H1 (cell line): ENCODE data around the gene BMPR1A. TPM values are rescaled to one million over a fixed set of nuclear protein-coding genes. Genes with fewer than 3 reads are reported as not detected.

Experiments used
- CTCF ChIA-PET: fragments of 300-600 bp; sonication (Branson Sonifier 250); formaldehyde crosslinking; loops from one replicate; lab custom pipeline; 2021; ENCODE audit not compliant: partially characterized antibody; lab: Charles Lee
- POLR2A ChIA-PET: fragments of 300-600 bp; sonication (Branson Sonifier 250); formaldehyde crosslinking; loops from one replicate; lab custom pipeline; 2021; ENCODE audit warnings: inconsistent platforms; ENCODE audit not compliant: partially characterized antibody; lab: Charles Lee
- DNase-seq, 2 experiments: peaks; one replicate each; pipeline versions ENCODE4 v3.0.0 to v3.0.0-alpha.2; 2010 to 2022; ENCODE audit warnings: low spot score in 2 of 2, low read depth in 1 of 2, mixed read lengths in 1 of 2
- FAIRE-seq: peaks from 2 replicates; lab custom pipeline; 2011; peaks lifted over from hg19 to GRCh38; lab: Jason Lieb, UNC
- H2AFZ ChIP-seq: 2 replicates; pipeline ENCODE4 v1.8.1; 2012; ENCODE audit warnings: low read length, inconsistent platforms
- H2AK5ac ChIP-seq: 2 replicates; pipeline ENCODE4 v1.6.1; 2013; ENCODE audit warnings: low read depth, low read length
- H2BK120ac ChIP-seq: replicated peaks from 2 replicates; pipeline ENCODE3; 2013; ENCODE audit warnings: low read depth, low read length, inconsistent platforms
- H2BK12ac ChIP-seq: 2 replicates; pipeline ENCODE4 v1.6.1; 2013; ENCODE audit warnings: low read depth, low read length
- H2BK15ac ChIP-seq: 2 replicates; pipeline ENCODE4 v1.6.1; 2013; ENCODE audit warnings: low read length
- H2BK20ac ChIP-seq: 2 replicates; pipeline ENCODE4 v1.6.1; 2013; ENCODE audit warnings: low read length
- H2BK5ac ChIP-seq: 2 replicates; pipeline ENCODE4 v1.6.1; 2013; ENCODE audit warnings: low read depth, low read length
- H3K14ac ChIP-seq: 2 replicates; pipeline ENCODE4 v1.6.1; 2013; ENCODE audit warnings: inconsistent platforms; ENCODE audit not compliant: insufficient read length
- H3K18ac ChIP-seq: 2 replicates; pipeline ENCODE4 v1.6.1; 2013; ENCODE audit warnings: low read length; ENCODE audit errors: extremely low read depth
- H3K23ac ChIP-seq: 2 replicates; pipeline ENCODE4 v1.6.1; 2013; ENCODE audit warnings: inconsistent platforms; ENCODE audit not compliant: insufficient read length
- H3K23me2 ChIP-seq: 2 replicates; pipeline ENCODE4 v1.6.1; 2013; ENCODE audit warnings: low read depth, low read length
- H3K27ac ChIP-seq: 2 replicates; pipeline ENCODE4 v1.6.1; 2011; ENCODE audit warnings: low read depth, low read length, inconsistent platforms
- H3K27me3 ChIP-seq, 4 experiments: replicated peaks in 1 of 4; 1 replicate in 1 of 4; 2 replicates in 3 of 4; pipeline versions ENCODE4 v1.6.1 to v1.8.1; 2011 to 2013; ENCODE audit warnings: low read length in 3 of 4, mild to moderate bottlenecking in 3 of 4, inconsistent platforms in 2 of 4, mixed read lengths in 2 of 4, moderate library complexity in 1 of 4; ENCODE audit not compliant: control insufficient read depth in 3 of 4, insufficient read depth in 3 of 4; ENCODE audit errors: extremely low read depth in 1 of 4
- H3K36me3 ChIP-seq, 4 experiments: 2 replicates each; pipeline versions ENCODE4 v1.6.1 to v1.8.1; 2011 to 2013; ENCODE audit warnings: mild to moderate bottlenecking in 4 of 4, low read length in 3 of 4, moderate library complexity in 2 of 4, control low read depth in 1 of 4, inconsistent platforms in 1 of 4; ENCODE audit not compliant: insufficient read depth in 4 of 4, control insufficient read depth in 2 of 4
- H3K4ac ChIP-seq: replicated peaks from 2 replicates; pipeline ENCODE3; 2013; ENCODE audit warnings: low read length, low read depth, mixed read lengths, inconsistent platforms; ENCODE audit not compliant: insufficient read length
- H3K4me1 ChIP-seq, 4 experiments: replicated peaks in 1 of 4; 1 replicate in 1 of 4; 2 replicates in 3 of 4; pipeline versions ENCODE4 v1.6.1 to v1.8.1; 2011 to 2013; ENCODE audit warnings: low read length in 3 of 4, inconsistent platforms in 2 of 4, mixed read lengths in 1 of 4; ENCODE audit not compliant: insufficient read depth in 4 of 4, control insufficient read depth in 3 of 4
- H3K4me2 ChIP-seq, 2 experiments: 2 replicates each; pipeline versions ENCODE4 v1.6.1 to v1.8.1; 2011 to 2013; ENCODE audit warnings: low read depth in 2 of 2, low read length in 2 of 2, control low read depth in 1 of 2, inconsistent platforms in 1 of 2, mild to moderate bottlenecking in 1 of 2; ENCODE audit not compliant: insufficient read depth in 1 of 2
- H3K4me3 ChIP-seq, 4 experiments: fragments of 200-600, 300-600 bp in 1 of 4; sonication (generic), shearing (Covaris generic), sonication (Bioruptor Twin) in 1 of 4; 2 replicates each; pipeline versions ENCODE4 v1.5.1 to v1.8.1; 2011 to 2016; ENCODE audit warnings: low read length in 4 of 4, low read depth in 3 of 4, control low read depth in 2 of 4, inconsistent platforms in 2 of 4, mild to moderate bottlenecking in 2 of 4, mixed read lengths in 1 of 4, moderate library complexity in 1 of 4; ENCODE audit not compliant: insufficient read depth in 2 of 4; ENCODE audit errors: extremely low read depth in 1 of 4
- H3K56ac ChIP-seq: replicated peaks from 2 replicates; pipeline ENCODE3; 2013; ENCODE audit warnings: low read depth, mild to moderate bottlenecking, mixed read lengths, low read length, inconsistent platforms; ENCODE audit not compliant: insufficient read length
- H3K79me1 ChIP-seq: 2 replicates; pipeline ENCODE4 v1.6.1; 2013; ENCODE audit warnings: low read depth, low read length, control low read depth
- H3K79me2 ChIP-seq, 2 experiments: 2 replicates each; pipeline versions ENCODE4 v1.6.1 to v1.8.1; 2012 to 2013; ENCODE audit warnings: low read length in 2 of 2, mild to moderate bottlenecking in 2 of 2, inconsistent platforms in 1 of 2; ENCODE audit not compliant: insufficient read depth in 2 of 2, control insufficient read depth in 1 of 2
- H3K9ac ChIP-seq, 4 experiments: replicated peaks in 1 of 4; 1 replicate in 1 of 4; 2 replicates in 3 of 4; pipeline versions ENCODE4 v1.6.1 to v1.8.1; 2011 to 2013; ENCODE audit warnings: low read depth in 3 of 4, low read length in 3 of 4, control low read depth in 2 of 4, mild to moderate bottlenecking in 2 of 4, moderate library complexity in 2 of 4, inconsistent platforms in 1 of 4; ENCODE audit errors: extremely low read depth in 1 of 4
- H3K9me3 ChIP-seq, 2 experiments: 2 replicates each; pipeline versions ENCODE4 v1.6.1 to v1.8.1; 2012 to 2013; ENCODE audit warnings: mild to moderate bottlenecking in 2 of 2, moderate library complexity in 2 of 2, control low read depth in 1 of 2, inconsistent platforms in 1 of 2, low read depth in 1 of 2, low read length in 1 of 2, mixed read lengths in 1 of 2; ENCODE audit not compliant: insufficient read depth in 2 of 2
- H4K20me1 ChIP-seq, 2 experiments: replicated peaks in 1 of 2; 2 replicates each; pipeline versions ENCODE3 to v1.8.1; 2011 to 2013; ENCODE audit warnings: inconsistent platforms in 2 of 2, low read length in 2 of 2, mild to moderate bottlenecking in 1 of 2; ENCODE audit not compliant: insufficient read depth in 2 of 2, control insufficient read depth in 1 of 2
- H4K5ac ChIP-seq: 2 replicates; pipeline ENCODE4 v1.6.1; 2013; ENCODE audit warnings: low read length, low read depth, mixed read lengths, inconsistent platforms; ENCODE audit not compliant: insufficient read length
- H4K8ac ChIP-seq: 2 replicates; pipeline ENCODE4 v1.8.0; 2013; ENCODE audit warnings: mild to moderate bottlenecking, moderate library complexity, low read length, inconsistent platforms; ENCODE audit not compliant: insufficient read depth; ENCODE audit errors: extremely low read depth
- H4K91ac ChIP-seq: replicated peaks from 2 replicates; pipeline ENCODE3; 2013; ENCODE audit warnings: low read length, mixed read lengths, inconsistent platforms; ENCODE audit not compliant: insufficient read length
- CBX8 ChIP-seq: fragments of 300-800, 300-1000 bp; sonication (generic); IDR thresholded peaks from 2 replicates; pipeline ENCODE4 v1.7.1; 2016; ENCODE audit warnings: low read depth, low read length, borderline replicate concordance
- CEBPB ChIP-seq: IDR thresholded peaks from 2 replicates; pipeline ENCODE4 v1.6.1; 2012; ENCODE audit warnings: low read depth, low read length
- CREB1 ChIP-seq: IDR thresholded peaks from 2 replicates; pipeline ENCODE4 v1.6.1; 2012; ENCODE audit warnings: inconsistent platforms
- EGR1 ChIP-seq: IDR thresholded peaks from 2 replicates; pipeline ENCODE4 v1.6.1; 2011; ENCODE audit warnings: low read depth, low read length, borderline replicate concordance
- KDM4A ChIP-seq: IDR thresholded peaks from one replicate; pipeline ENCODE4 v1.7.1; 2012; ENCODE audit warnings: low read depth, mild to moderate bottlenecking, moderate library complexity, low read length, inconsistent platforms; ENCODE audit not compliant: severe bottlenecking
- NANOG ChIP-seq: IDR thresholded peaks from 2 replicates; pipeline ENCODE4 v1.6.1; 2011; ENCODE audit warnings: low read length, low read depth, mild to moderate bottlenecking, inconsistent platforms; ENCODE audit not compliant: insufficient read depth, poor library complexity, severe bottlenecking
- POLR2A ChIP-seq, 2 experiments: IDR thresholded peaks; 1 replicate in 1 of 2; 2 replicates in 1 of 2; pipeline ENCODE4 v1.6.1; 2011; ENCODE audit warnings: low read depth in 2 of 2, low read length in 2 of 2, mild to moderate bottlenecking in 2 of 2; ENCODE audit errors: control extremely low read depth in 1 of 2
- RFX5 ChIP-seq: IDR thresholded peaks from 2 replicates; pipeline ENCODE4 v1.6.1; 2011; ENCODE audit warnings: low read depth, low read length, improper control_type of control experiment, borderline replicate concordance
- SIRT6 ChIP-seq: IDR thresholded peaks from one replicate; pipeline ENCODE4 v1.7.1; 2012; ENCODE audit warnings: low read length, inconsistent platforms
- SIX5 ChIP-seq: IDR thresholded peaks from 2 replicates; pipeline ENCODE4 v1.6.1; 2011; ENCODE audit warnings: mild to moderate bottlenecking, low read depth, low read length
- USF2 ChIP-seq: IDR thresholded peaks from 2 replicates; pipeline ENCODE4 v1.6.1; 2011; ENCODE audit warnings: low read length, improper control_type of control experiment
- ZNF274 ChIP-seq: IDR thresholded peaks from 2 replicates; pipeline ENCODE4 v1.7.0; 2012; ENCODE audit warnings: low read length, borderline replicate concordance; ENCODE audit errors: extremely low read depth
- WGBS, 2 experiments: shearing (Covaris generic) in 1 of 2; methylation state at CpG; one replicate each; pipeline versions ENCODE4 v1.1.6 to v1.1.7; 2013 to 2015; ENCODE audit warnings: low lambda C conversion rate in 2 of 2, mixed read lengths in 2 of 2, inconsistent platforms in 1 of 2, low coverage in 1 of 2, missing lambda C conversion rate in 1 of 2; ENCODE audit not compliant: insufficient replicate concordance in 2 of 2, insufficient coverage in 1 of 2, insufficient read length in 1 of 2; ENCODE audit errors: extremely low coverage in 1 of 2, missing lambda C conversion rate in 1 of 2; 5-methylcytosine and 5-hydroxymethylcytosine counted together
- polyA plus RNA-seq, 7 experiments: library from polyadenylated mRNA; depleted of rRNA in 3 of 7; stranded (reverse) in 5 of 7; unstranded in 2 of 7; fragments of >200 nt in 5 of 7; fragments of 200-250 nt in 2 of 7; gene quantifications; 1 replicate in 5 of 7; 2 replicates in 1 of 7; 4 replicates in 1 of 7; pipeline versions ENCODE4 v1.2.1 to v1.2.3, GENCODE V29; 2011 to 2013; ENCODE audit warnings: missing spikeins in 2 of 7, mixed read lengths in 2 of 7
- total RNA-seq: library from RNA; stranded (reverse); fragmentation: NEBNext Ultra II Directional; extraction: Animal tissue kit (Norgen Biotek cat#: 25700); gene quantifications from 2 replicates; pipeline ENCODE4 v1.2.1, GENCODE V29; 2021

BMPR1A gene
- total and polyA plus RNA-seq, 2 of the 8 experiments (the other 6 are each of a cell fraction or from before 2014, with no cell fraction given), result 34.4 to 129 TPM

- no peak overlapping the region for H3K56ac ChIP-seq
- peak overlapping the region; percentile 66; the same call in 1 of the 2 replicates for H2BK15ac ChIP-seq
- peak overlapping the region; percentile 1 for H4K5ac ChIP-seq
- H4K91ac ChIP-seq, result peak overlapping the region; percentile 91
- H3K79me1 ChIP-seq, result no peaks in the 10 kb centered on the region
- peak overlapping the region; percentile 99; the same call in 1 of the 2 replicates for H2BK12ac ChIP-seq
- H3K4ac ChIP-seq, result peak overlapping the region; percentile 63
- no peaks in the 10 kb centered on the region for H4K20me1 ChIP-seq
- no peak overlapping the region for H3K4me3 ChIP-seq
- WGBS, 2 experiments, result 71% methylated on average over 7 of the region's 7 CpGs; no CpG with 5 or more reads in 1 of the 2 experiments
- no peak overlapping the region for H3K23ac ChIP-seq
- peaks cover 3 to 9% of the 10 kb centered on the region in 2 experiments for H3K9me3 ChIP-seq
- POLR2A ChIA-PET, result interaction anchor here (1.2 to 4.4 kb wide), 6 partner anchors 10 to 137 kb away, joined by 3 to 38 read pairs (median 6); partner anchors contain the start of gene ADIRF
- no peak for FAIRE-seq
- no peak overlapping the region for H2AFZ ChIP-seq
- H3K36me3 ChIP-seq, result no peaks in the 10 kb centered on the region
- peak overlapping the region; percentile 99; the same call in 1 of the 2 replicates for H2BK5ac ChIP-seq
- no peak overlapping the region; the same call in 1 of the 2 replicates for H4K8ac ChIP-seq
- H3K18ac ChIP-seq, result peak overlapping the region; percentile 85
- H3K27me3 ChIP-seq, result no peaks in the 10 kb centered on the region
- peak overlapping the region; percentile 11 for H3K14ac ChIP-seq
- CTCF ChIA-PET, result interaction anchor here (1.0 to 26.4 kb wide), 3 partner anchors 4 to 89 kb away, joined by 3 to 975 read pairs (median 975); partner anchors contain the start of genes ADIRF, MMRN2 and SNCG
- H3K23me2 ChIP-seq, result no peaks in the 10 kb centered on the region
- peak in 1 of 2 experiments; percentile 45 for DNase-seq
- H3K79me2 ChIP-seq, result no peaks in the 10 kb centered on the region
- H3K27ac ChIP-seq, result 0 out of 2 replicates have a peak overlapping the region, but pooled peaks have one; percentile 15
- H2AK5ac ChIP-seq, result peak overlapping the region; percentile 82; the same call in 1 of the 2 replicates
- no peak overlapping the region for H3K9ac ChIP-seq
- peak overlapping the region; percentile 58 for H2BK120ac ChIP-seq
- H3K4me1 ChIP-seq, result peaks cover 16 to 60% (median 48%) of the 10 kb centered on the region in 4 experiments
- 0 out of 4 replicates have a peak overlapping the region, but pooled peaks of 1 of the 2 experiments have one; percentile 50 for H3K4me2 ChIP-seq
- H2BK20ac ChIP-seq, result peak overlapping the region; percentile 96; the same call in 1 of the 2 replicates
- TF ChIP-seq USF2, result no peak
- no peak for TF ChIP-seq RFX5
- TF ChIP-seq NANOG, result no peak
- TF ChIP-seq CREB1, result no peak
- no peak for TF ChIP-seq SIX5
- TF ChIP-seq POLR2A (IDR thresholded peaks at IDR 0.05; ENCODE audit: control extremely low read depth in 1 of 2, low read depth in 2 of 2, low read length in 2 of 2), result no peak
- no peak for TF ChIP-seq EGR1
- TF ChIP-seq SIRT6, result no peak
- no peak for TF ChIP-seq CEBPB
- TF ChIP-seq ZNF274, result no peak
- TF ChIP-seq KDM4A, result no peak
- no peak for TF ChIP-seq CBX8
- TF ChIP-seq, all 59 proteins: peak for 0
These were observed 199.9 kb downstream of the BMPR1A start for GRCh38 chr10:86956195-86956847.
